Measurements from ENCODE around the gene RAPGEF2.

The RAPGEF2 gene

GRCh38 chr4:159077702-159078495, 25.0 kb upstream of the RAPGEF2 start (continued):
- no peak for TF ChIP-seq ZNF169 (tag by site-specific recombination; IDR thresholded peaks at IDR 0.05)
- 0 out of 2 replicates have a peak, but pooled peaks have one; percentile 14 for TF ChIP-seq IKZF3 (tag by site-specific recombination; IDR thresholded peaks at IDR 0.05)
- TF ChIP-seq ZBTB20 (tag by site-specific recombination; IDR thresholded peaks at IDR 0.05): no peak
- peak; percentile 87 for TF ChIP-seq MZF1 (tag by site-specific recombination; IDR thresholded peaks at IDR 0.05; ENCODE audit: borderline replicate concordance)
- TF ChIP-seq ZNF560 (tag by site-specific recombination; IDR thresholded peaks at IDR 0.05; ENCODE audit: borderline replicate concordance): no peak
- peak; percentile 71; the same call in 1 of the 2 replicates for TF ChIP-seq ZBTB21 (tag by site-specific recombination; IDR thresholded peaks at IDR 0.05)
- peak; percentile 12; the same call in 1 of the 2 replicates for TF ChIP-seq ZNF394 (tag by site-specific recombination; IDR thresholded peaks at IDR 0.05; ENCODE audit: borderline replicate concordance)
- TF ChIP-seq ZNF473 (tag by site-specific recombination; IDR thresholded peaks at IDR 0.05): no peak
- TF ChIP-seq FEZF1 (tag by site-specific recombination; IDR thresholded peaks at IDR 0.05): peak; percentile 62
- TF ChIP-seq ZBTB1 (tag by site-specific recombination; IDR thresholded peaks at IDR 0.05): 0 out of 2 replicates have a peak, but pooled peaks have one; percentile 64
- TF ChIP-seq SCRT2 (tag by site-specific recombination; IDR thresholded peaks at IDR 0.05): peak; percentile 87
- TF ChIP-seq SETDB1 (IDR thresholded peaks at IDR 0.05; ENCODE audit: insufficient read length, low read length): no peak
- TF ChIP-seq TCF7L2 (IDR thresholded peaks at IDR 0.05; ENCODE audit: borderline replicate concordance, low read depth, low read length): peak; percentile 35; the same call in 1 of the 2 replicates
- TF ChIP-seq PRDM6 (tag by site-specific recombination; IDR thresholded peaks at IDR 0.05): peak; percentile 53; the same call in 1 of the 2 replicates
- 0 out of 2 replicates have a peak, but pooled peaks have one; percentile 64 for TF ChIP-seq ZNF677 (tag by site-specific recombination; IDR thresholded peaks at IDR 0.05)
- TF ChIP-seq ZSCAN30 (tag by site-specific recombination; IDR thresholded peaks at IDR 0.05): peak; percentile 60; the same call in 1 of the 2 replicates
- TF ChIP-seq OSR2 (tag by site-specific recombination; IDR thresholded peaks at IDR 0.05): peak; percentile 88
- TF ChIP-seq ZNF335 (tag by site-specific recombination; conservative IDR thresholded peaks at IDR 0.05): peak; percentile 41; the same call in 1 of the 2 replicates
- TF ChIP-seq ZNF639 (tag by site-specific recombination; IDR thresholded peaks at IDR 0.05): no peak
- TF ChIP-seq ZBTB44 (tag by site-specific recombination; IDR thresholded peaks at IDR 0.05): 0 out of 2 replicates have a peak, but pooled peaks have one; percentile 27

- CTCF ChIA-PET: no interaction called here
Measured at GRCh38 chr4:159079074-159079473, 23.8 kb upstream of the RAPGEF2 start.

More at GRCh38 chr4:159079074-159079473, 23.8 kb upstream of the RAPGEF2 start:
- POLR2A ChIA-PET: no interaction called here
- peaks cover 4% of the 10 kb centered on the region for H3K4me1 ChIP-seq (ENCODE audit: control insufficient read depth, insufficient read depth, low read length)
- TF ChIP-seq KLF1 (tag by site-specific recombination; IDR thresholded peaks at IDR 0.05) (peak; percentile 38; the same call in 1 of the 2 replicates), ZNF416 (tag by site-specific recombination; IDR thresholded peaks at IDR 0.05) (no peak)
- no peak overlapping the region for H3K4me3 ChIP-seq (ENCODE audit: low read depth, low read length)
- H3K36me3 ChIP-seq (ENCODE audit: control insufficient read depth in 2 of 2, insufficient read depth in 1 of 2, low read length in 2 of 2): no peaks in the 10 kb centered on the region
- no peak overlapping the region for H3K27ac ChIP-seq (ENCODE audit: extremely low read depth, low read depth, low read length)
- H3K9me3 ChIP-seq (ENCODE audit: control insufficient read depth, insufficient read depth, low read depth, low read length): no peaks in the 10 kb centered on the region

All from HEK293 (cell line).